Stomach (tissue), 4 donors: ENCODE results near the gene RNF19B.

Source experiments
- CTCF ChIP-seq, 7 experiments: fragments of 450-650 bp in 4 of 7; fragments of 200-600 bp in 3 of 7; sonication (generic) in 3 of 7; IDR thresholded peaks; one replicate each; pipeline ENCODE4 v1.5.1; 2016 to 2019; ENCODE audit warnings: antibody characterized with exemption in 7 of 7, control low read depth in 2 of 7, mild to moderate bottlenecking in 1 of 7
- EP300 ChIP-seq: sonication (generic); formaldehyde crosslinking; IDR thresholded peaks from one replicate; pipeline ENCODE4 v1.6.1; 2017; ENCODE audit warnings: antibody characterized with exemption
- POLR2A ChIP-seq, 4 donors: fragments of 450-650 bp; IDR thresholded peaks; one replicate each; pipeline ENCODE4 v1.6.1; 2016; ENCODE audit warnings: antibody characterized with exemption in 4 of 4, control low read depth in 2 of 4, mild to moderate bottlenecking in 1 of 4, moderate library complexity in 1 of 4
- POLR2AphosphoS5 ChIP-seq, 3 donors: sonication (generic); formaldehyde crosslinking; IDR thresholded peaks; one replicate each; pipeline ENCODE4 v1.6.1; 2016; ENCODE audit warnings: antibody characterized with exemption in 3 of 3

- TF ChIP-seq POLR2A (IDR thresholded peaks at IDR 0.05) = no peak
- TF ChIP-seq CTCF (IDR thresholded peaks at IDR 0.05) = no peak
- TF ChIP-seq POLR2AphosphoS5 (IDR thresholded peaks at IDR 0.05) = peak; percentile 17 to 48 (median 41)
- no peak for TF ChIP-seq EP300
Measured at GRCh38 chr1:32972814-32973428, 8.3 kb upstream of the RNF19B start.
